Activated CD4-positive, alpha-beta T cell treated with anti-CD3 and anti-CD28 coated beads for 1 hour (primary cell): ENCODE measurements around the gene PLXNB2.

Experiments used
- DNase-seq: peaks from one replicate; pipeline ENCODE4 v3.0.0-alpha.2; 2020

PLXNB2 gene

DNA sequence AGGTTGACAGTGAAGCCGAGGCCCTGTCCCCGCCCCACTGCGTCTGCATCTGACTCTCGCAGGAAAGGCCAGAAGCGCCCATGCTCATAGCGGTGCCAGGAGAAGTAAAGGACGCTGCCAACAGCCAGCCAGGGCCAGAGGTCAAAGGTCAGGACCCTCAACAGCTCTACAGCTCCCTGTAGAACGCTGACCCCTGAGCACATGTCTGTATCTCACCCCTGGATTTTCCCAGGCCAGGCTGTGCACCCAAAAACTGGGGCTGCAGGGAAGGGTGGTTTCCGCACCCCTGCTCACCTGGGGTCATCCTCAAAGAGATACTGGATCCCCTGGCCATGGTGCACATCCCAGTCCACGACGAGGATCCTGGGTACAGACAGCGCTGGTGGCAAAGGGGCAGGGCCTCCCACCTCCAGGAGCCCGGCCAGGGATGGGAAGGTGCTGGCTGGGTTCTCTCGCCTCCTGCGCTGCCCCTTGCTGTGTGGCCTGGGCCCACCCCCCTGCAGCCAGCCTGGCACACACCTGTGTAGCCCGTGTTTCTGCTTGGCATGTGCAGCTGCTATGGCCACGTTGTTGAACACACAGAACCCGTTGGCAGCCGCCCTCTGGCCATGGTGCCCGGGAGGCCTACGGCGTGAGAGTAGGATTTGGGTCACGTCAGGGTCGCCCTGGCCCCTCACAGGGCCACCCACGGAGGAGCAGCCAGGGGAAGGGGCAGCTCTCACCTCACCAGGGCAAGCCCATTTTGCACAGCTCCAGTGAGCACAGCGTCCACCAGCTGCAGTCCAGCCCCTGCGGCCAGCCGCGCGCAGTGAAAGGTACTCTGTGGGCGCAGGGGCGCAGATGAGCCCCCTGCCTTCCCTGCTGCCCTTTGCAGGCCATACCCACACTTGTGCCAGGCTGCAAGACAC is 57.9 kb downstream of the PLXNB2 start:
- DNase-seq = no peak

DNA sequence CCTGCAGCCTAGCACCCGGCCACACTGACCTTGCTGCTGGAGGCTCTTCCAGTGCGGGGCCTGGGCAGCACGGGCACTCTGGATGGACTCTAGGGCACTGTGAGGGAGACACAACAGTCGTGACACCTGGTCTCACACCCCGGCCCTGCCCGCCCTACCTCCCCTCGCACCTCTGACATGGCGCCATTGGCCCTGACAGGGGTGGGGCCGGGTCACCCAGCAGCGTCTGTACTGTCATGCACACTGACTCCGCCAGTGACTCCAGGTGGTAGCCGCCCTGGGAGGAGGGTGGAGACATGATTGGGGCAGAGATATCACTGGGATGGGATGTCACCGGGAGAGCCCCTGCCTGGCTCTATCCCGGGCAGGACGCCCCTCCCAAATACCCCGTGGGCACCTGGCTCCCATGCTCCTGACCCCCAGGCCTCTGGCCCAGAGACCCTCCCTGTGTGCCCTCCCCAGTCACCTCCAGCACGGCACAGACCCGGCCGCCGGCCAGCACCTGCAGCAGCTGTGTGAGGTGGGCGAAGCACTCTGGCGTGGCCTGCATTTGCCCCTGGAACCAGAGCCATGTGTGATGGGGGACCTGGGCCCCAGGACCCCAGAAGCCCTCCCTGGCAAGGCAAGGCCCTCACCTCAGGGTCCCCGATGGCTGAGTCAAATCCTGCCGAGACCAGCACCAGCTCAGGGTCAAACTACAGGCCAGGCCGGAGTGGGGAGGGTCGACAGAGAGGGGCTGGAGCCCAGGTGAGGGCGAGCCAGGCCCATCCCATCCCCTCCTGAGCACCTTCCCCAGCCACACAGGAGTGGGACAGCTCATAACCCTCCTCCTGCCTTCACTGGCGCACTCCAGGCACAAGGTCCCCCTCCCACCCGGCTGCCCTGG is 59.0 kb downstream of the PLXNB2 start:
- DNase-seq = no peak

DNA sequence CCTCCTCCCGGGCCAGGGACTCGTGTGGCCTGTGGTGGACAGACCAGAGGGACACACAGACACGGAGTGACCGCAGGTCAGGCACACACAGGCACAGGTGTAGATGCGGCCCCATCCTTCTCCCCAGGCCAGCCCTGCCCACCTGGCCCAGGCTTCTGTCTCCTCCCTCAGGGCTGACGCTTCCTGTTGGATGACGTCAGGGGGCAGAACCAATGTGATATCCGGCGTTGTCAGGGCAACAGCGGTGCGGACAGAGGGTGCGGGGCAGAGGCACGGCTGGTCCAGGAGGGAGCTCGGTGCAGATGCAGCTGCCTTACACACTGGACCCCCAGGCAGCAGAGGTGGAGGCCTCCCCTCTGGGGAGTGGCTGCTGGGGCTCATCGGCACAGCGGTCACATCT is 59.7 kb downstream of the PLXNB2 start:
- DNase-seq = no peak

DNA sequence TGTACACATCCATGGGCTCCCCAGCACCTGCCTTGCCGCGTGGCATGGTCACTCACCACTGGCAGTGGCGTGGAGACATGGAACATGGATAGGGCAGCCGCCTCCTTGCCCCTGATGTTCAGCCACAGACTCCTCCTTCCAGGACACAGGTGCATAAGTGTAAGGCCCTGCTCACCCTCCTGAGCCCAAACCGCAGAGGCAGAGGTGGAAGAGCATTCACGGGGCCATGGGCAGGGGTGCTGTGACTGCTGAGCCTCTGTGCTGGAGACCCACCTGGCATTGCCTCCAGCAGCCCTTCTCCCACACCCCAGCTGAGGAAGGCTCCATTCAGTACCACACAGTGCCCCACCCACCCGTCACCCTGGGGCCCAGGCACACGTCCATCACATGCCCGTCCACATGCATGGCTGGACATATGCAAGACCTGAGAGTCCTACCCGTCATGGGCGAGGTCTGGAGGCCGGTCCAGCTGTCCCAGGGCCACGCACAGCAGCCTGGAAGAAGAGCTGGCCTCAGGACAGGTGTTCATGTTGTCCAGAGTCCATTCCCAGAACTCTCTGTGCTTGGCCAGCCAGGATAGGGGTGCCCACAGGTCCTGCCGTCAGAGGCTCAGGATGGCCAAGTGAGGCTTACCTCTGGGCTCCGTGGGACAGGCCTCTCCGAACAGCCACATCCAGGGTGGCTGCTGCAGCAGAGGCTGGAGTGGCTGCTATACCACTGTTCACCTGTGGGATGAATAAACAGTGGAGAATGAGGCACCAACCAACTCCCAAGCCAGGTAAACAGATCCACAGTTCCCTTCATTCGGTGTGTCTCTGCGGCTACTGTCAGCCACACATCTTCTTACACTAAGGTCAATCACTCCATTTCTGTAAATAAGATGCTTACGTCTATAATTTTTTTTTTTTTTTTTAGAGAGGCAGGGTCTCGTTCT is 60.9 kb downstream of the PLXNB2 start:
- no peak for DNase-seq

DNA sequence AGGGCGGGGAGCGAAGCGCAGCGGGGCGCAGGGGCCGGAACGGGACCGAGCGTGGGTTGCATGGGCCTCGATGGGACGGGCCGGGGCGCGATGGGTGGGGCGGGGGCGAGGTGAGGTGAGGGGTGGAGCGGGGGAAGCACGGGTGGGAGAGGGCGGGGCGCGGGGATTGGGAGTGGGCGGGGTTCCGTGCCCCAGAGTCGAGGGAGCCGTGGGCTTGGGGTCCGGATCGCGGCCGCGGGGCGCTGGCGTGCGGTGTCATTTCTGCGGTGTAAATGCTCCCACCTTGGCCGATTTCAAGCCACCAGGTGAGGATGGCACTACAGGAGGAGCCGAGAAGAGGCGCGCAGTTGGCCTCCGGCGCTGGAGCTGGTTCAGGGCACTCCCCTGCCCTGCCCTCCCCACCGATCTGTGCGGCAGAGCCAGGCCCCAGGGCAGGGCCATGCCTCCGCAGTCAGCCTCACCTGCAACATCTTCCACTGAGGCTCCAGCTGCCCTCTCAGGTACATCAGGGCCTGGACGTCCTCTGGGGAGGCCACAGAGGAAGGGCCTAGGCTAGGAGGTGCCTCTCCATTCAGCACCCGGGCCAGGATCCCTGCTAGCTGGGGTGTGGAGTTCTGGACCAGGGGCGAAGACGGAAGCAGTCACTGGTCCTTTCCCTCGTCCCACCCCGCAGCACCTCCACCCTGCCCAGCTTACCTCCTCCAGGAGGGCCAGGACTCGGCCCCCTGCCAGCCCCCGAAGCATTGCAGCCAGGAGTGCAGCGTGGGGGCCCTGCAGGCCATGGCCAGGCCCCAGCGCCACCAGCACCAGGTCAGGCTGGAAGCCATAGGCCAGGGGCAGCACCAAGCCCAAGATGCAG is 62.0 kb downstream of the PLXNB2 start:
- no peak for DNase-seq

DNA sequence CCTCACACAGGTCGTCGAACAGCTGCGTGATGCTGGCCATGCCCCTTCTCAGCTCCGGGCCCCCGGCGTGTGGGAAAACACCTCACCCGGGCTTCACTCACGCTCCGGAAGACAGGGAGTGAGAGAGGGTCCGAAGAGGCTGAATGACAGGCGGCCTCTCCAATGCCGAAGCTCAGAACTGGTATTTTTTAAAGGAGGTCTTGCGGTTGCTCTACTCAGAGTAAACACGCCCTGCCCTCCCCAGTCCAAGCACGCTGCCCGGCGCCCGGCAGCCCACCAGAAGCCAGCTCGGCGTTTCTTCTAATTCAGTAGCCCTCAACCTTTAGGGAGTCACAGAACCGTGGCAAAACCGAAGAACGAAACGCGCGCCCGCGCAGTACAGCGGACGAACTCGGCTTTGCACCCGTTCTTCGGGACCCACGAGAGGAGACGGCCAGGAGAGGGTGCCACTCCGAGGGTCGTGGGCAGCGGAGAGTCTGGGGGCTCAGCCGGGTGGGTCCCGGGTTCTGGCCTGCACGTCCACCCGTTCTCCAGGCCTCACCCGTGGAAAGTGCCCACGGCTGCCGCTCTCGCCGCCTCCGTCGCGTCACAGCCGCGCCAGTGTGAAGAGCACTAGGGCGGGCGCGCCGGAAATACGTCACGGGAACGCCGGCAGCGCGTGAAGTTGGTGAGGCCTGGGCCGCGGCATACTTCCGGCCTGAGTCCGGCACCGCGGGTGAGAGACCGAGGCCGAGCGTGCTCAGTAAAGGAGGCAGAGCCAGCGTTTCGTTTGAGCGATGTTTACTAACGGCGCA is 62.8 kb downstream of the PLXNB2 start, which contains the start of gene TUBGCP6:
Gene TUBGCP6 (minus strand): TSS at position 604 of the 794 bp plus-strand sequence. CDS start 564 bp downstream, at position 40.
- DNase-seq = peak; percentile 88

DNA sequence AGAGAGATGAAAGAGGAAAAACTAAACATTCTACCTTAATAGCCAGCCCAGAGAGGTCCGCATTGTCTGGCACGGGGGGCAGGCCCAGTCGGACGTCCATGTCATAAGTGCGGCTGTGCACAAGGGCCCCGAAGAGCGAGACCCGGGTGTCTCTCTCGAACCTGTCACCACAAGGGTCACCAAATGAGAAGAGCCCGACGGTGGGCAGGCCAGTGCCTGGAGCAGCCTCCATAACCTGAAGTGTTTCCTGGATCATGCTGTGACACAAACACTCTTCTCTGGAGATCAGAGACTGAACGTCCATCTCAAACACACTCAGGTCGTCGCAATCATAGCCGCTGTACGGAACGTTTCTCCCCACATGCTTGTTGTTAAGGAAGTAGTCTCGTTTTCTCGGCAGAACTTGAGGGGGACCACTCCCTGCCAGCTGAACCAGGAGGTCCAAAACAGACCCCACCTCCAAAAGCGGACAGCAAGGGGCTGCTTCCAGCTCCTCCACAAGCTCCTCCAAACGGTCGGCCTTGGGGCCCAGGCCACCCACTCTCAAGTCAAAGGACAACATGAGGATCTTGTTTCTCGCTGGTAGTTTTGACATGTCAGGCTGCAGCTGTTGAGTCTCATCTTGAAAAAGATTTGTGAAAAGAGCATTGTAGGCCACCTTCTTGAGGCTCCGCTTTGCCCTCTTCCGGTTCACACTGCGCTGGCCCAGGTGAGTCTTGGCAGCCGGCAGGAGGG is 63.6 kb downstream of the PLXNB2 start:
- DNase-seq = no peak

DNA sequence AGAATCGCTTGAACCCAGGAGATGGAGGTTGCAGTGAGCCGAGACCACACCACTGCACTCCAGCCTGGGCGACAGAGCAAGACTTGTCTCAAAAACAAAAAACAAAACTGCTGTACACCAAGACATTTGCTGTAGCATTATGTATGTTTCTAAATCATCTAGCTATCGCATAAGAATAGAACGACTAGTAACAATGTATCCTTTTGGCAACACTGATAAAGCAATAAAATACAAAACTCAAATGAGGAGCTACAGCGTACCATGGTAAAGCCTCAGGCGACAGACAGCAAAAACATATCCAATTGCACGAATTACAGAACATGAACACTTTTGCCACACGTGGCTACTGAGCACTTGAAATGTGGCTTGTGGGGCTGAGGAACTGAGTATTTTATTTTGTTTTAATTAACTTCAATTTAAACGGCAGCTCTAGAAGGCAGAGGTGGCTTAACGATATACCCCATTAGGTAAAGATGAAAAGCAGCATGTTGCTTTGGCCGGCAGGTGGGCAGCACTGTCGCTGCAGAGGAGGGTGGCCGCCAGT is 65.0 kb downstream of the PLXNB2 start:
- DNase-seq = no peak

DNA sequence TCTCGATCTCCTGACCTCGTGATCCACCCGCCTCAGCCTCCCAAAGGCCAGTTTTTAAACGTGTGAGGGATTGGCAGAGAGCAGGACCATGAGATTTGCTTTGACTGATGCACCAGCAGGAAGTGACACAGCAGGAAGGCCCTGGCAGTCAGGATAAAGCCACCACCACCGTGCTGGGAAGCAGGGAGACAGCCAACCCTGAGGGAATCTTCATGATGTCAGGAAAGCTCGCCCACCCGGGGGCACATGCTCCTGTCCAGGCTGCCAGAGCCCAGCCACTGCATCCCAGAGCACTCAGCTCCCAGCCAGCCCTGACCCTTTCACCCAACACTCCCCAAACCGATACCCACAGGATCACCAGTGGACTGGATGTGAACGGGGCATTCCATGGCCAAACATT is 68.7 kb downstream of the PLXNB2 start:
- DNase-seq = no peak

DNA sequence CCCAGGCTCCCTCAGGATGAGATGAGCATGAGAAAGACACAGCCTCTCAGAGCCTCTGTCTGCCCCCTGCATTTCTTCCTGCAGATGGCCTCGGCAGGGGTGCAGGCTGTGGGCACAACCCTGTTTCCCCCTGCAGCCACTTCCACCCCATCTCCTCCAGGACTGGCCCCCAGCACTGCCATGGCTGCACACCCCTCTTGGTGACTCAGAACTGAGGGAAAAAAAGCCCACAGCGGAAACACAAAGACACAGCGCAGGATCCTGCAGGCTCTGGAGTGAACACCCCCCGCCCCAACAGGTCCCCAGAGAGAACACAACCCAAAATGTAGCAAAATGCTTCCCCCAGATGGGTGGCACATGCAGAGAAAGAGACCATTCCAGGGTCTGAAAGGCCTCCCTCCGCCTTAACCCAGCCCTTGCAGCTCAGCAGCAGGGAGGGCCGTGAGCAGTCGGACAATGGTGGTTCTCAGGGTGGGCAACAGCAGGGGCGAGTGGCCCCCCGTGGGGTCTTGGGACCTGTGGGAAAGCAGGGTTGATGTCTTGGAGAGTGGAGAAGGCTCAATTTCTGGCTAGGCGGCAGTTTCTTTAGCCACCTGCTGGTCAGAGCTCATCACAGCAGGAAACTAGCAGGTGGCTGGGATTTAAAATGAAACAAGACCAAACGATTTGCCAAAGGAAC is 70.6 kb downstream of the PLXNB2 start:
- no peak for DNase-seq

DNA sequence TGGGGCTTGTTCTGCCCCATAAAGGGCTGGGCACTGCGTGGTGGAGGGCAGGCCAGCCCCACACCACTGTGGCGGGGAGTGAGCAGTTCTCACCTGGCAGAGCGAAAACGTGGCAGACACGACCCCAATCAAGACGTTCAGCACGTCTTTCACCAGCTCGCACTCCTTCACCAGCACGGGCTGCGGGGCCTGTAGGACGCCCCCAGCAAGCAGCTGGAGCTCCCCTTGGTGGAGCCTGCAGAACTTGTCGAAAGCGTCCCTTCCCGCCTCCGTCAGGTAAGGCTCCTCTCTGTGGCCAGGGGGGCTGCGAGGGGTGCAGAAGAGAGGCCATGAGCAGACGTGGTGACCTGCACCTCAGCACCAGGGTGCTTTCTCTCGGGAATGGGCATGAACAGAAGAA is 74.2 kb downstream of the PLXNB2 start:
- DNase-seq = no peak

DNA sequence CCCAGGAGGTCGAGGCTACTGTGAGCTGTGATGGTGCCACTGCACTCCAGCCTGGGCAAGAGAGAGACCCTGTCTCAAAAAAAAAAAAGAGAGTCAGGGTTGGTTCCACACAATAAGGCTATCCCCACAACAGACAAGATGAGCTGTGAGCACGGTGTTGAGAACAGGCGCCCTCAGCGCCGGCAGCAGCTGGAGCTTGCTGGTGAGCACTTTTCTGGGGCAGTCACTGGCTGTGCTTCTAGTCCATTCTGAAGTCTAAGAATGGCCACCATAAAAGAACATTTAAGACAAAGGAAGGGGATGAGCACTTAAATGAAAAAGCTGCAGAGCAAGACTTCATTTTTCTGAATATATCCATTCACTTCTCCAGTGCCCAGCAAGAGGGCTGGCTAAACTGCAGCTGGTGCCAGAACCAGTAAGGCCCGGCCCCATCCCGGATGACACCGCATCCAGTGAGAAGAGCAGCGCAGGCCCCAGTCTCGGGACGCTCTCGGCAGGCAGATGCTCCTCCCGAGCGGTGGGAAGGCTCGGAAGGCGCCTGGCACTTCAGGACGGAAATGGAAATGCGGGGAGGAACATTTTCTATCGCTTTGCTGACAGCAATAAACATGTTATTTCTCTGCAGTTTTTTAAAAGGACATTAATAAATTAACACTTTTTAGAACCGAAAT is 74.8 kb downstream of the PLXNB2 start:
- DNase-seq = no peak

DNA sequence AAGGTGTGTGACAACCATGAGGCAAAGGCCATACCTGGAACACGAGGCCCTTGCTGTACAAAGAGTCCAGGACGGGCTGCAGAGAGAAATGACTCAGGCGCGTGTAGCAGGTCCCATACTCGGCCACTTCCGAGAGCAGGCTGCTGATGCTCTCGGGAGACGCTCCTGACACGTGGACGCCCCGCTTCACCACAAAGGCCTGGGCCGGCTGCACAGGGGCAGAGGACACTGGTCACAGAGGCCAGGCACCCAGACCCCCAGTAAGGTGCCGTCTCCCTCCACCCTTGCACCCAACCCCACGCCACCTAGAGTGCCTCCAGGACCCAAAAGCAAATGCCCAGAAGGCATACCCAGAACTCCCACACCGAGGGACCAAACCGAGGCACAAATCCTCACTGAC is 78.1 kb downstream of the PLXNB2 start:
- no peak for DNase-seq

DNA sequence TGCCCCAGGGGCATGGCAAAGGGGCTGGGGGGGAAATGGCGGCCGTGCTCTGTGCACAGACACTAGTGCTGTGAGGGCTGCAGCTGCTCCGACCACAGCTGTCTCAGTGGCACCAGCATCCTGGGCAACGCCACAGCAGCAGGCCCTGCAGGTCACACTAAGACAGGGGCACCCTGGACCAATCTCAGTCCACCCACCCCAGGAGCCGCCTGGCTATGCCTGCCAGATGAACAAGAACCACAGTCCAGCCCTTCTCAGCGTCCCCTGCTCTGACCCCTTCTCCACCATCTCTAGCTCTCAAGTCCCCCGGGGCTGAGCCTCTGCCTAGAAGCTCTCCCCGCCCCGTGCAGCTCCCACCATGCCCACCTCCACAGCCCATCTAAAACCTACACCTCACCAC is 79.1 kb downstream of the PLXNB2 start:
- DNase-seq = no peak

DNA sequence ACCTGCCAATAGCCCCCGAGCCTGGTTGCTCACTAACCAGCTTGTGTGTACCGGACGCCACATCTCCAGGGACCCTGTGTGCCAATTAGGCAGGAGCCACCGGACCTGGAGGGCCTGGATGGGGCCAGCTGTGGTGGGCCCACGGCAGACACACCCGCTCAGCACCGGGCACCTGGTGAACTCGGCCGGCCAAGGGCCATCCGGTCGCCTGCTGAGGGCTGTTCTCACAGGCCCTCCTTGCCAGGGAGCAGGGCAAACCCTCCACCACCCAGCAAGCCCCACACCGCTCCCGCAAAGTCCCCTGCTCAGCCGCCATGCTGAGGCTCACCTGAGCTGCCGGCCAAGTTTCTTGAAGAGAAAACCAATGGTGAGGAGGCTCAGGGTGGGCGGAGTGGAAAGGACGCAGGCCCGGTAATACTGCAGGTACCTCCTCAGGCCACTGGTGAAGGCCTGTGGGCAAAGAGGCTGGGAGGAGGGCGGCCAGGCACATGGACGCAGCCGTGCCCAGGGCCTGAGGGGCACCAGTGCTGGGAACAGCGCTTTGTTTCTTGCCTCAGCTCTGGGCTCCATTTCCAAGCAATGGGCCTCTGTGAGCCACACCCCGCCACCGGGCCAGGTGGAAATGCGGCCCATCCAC is 79.7 kb downstream of the PLXNB2 start:
- DNase-seq = no peak

DNA sequence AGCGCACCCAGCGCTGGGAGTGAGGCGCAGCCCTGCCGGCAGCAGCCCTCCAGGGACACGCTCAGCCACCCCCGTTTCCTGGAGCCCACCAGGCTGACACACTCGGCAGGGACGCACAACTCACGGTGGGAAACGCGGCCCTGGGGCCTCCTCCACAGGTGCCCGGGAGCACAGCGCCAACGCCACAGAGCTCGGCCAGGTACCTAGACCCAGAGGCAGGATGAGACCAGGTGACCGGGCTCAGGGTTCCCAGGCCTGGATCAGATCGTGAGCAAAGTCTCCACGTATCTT is 80.6 kb downstream of the PLXNB2 start:
- no peak for DNase-seq

DNA sequence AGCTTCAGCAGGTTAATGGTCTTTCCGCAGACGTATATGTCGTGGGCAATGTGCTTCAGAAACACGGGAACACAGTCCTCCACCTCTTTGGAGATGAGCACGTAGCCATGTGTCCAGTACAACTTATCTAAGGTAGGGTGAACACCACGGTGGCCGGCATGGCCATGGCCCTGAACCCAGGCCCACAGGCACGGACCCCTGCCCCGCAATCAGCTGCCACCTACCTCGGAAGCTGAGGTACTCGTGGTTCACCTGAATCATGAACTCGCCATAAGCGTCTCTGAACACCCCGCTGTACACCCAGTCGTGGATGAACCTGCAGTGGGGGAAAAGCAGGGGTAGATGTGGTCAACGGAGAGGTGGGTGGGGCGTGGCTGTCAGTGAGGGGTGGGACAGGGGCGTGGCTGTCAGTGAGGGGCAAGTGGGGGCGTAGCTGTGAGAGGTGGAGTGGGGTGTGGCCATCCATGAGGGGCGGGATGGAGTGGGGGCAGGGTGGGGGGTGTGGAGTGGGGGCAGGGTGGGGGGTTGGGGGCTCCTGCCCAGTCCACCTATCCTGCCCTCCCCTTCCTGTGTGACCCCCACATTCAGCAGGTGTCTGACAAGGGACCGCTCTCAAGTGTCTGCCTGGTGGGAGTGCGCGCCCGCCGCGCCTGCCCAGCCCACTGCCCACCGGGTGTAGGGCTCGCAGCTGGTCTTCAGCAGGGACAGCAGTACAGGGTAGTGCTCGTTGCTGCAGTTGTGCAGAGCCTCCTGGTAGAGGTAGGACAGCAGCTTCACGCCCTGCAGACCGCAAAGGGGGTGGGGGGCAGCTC is 81.2 kb downstream of the PLXNB2 start:
- no peak for DNase-seq
